SIG-M5 treated with dmso at 0.1 percent for 504 hours (cell line): ENCODE data around the gene MYRFL.

Experiments
- DNase-seq: peaks from one replicate; lab custom pipeline; 2025; ENCODE audit not compliant: unreplicated experiment; lab: John Stamatoyannopoulos, UW

Gene MYRFL

DNA sequence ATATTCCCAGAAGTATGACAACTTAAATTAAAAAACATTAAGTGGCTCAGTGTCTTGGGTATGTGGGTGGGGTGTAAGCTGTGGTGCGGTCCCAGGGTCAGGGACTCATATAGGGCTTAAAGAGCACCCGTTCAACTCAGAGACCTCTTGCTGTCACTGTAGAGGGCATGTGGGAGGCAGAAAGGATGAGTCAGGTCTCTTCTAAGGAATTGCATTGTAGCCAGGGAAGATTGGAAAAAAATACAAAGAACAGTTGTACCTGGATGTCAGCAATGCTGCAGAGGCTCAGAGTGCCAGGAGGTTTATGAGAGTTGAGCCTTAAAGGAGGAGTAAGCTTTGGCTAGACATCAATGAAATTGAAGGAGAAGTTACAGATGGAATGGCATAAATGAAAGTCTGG is 104.1 kb downstream of the MYRFL start:
- DNase-seq, result no peak

GRCh38 chr12:69929531-69929930 is 104.5 kb downstream of the MYRFL start:
- no peak for DNase-seq

GRCh38 chr12:69931569-69931968 is 106.5 kb downstream of the MYRFL start:
- no peak for DNase-seq

- no peak for DNase-seq
Measured at GRCh38 chr12:69932154-69932553, 107.1 kb downstream of the MYRFL start.

DNA sequence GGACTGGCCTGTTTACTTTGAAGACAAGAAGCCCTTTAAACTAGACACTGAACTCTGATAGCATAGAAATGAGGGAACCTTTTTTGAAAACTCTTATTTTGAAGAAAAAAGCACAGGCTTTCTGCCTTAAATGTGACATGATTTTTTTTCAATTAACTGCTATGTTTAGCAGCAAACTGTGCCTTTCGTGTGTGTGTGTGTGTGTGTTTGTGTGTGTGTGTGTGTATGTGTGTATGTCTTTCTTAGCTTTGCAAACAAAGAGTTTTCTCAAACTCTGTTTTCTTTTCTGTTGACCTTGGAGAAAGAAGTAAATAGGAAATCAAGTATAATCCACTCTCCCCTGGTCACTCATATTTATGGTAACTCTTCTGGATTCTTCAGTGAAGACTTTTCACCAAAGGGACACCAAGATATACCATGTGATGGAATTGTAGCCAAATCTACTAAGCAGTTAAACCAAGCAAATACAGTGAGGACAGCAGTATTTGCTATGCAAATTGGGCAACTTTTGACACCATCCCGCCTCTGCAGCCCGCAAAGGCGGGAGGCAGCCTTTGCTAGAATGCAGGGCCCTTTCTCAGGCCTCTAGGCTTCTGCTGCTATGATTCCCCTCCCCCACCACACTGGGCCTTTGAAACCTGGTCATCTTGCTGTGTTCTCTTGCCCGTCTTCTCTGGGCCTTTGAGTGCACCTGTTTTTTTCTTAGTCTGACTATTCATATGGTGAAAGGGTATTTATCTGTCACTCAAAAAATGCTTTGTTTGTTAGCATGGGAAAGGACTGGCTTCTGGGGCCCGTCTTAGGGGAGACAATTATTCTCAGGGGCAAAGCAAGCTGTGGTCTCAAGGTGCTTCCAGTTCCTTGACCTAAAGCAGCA is 107.9 kb downstream of the MYRFL start:
- DNase-seq, result no peak

DNA sequence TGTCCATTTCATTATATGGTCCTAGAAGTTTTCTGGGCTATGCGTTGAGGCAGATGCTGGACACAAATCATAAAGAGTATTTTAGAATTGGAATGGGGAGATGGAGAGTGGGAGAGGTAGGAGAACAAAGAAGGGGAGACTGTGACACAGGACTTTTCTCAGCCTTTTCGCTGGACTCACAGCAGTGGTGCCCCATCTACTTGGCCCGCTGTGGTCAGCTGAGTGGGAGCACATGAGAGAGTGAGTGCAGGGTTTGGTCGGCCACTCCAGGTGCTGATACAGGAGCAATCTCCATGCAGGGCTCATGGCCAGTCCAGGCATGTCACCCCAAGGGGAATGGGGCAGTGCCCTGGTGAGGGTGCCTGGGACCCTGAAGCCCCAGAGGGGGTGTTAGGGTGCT is 109.0 kb downstream of the MYRFL start:
- no peak for DNase-seq

DNA sequence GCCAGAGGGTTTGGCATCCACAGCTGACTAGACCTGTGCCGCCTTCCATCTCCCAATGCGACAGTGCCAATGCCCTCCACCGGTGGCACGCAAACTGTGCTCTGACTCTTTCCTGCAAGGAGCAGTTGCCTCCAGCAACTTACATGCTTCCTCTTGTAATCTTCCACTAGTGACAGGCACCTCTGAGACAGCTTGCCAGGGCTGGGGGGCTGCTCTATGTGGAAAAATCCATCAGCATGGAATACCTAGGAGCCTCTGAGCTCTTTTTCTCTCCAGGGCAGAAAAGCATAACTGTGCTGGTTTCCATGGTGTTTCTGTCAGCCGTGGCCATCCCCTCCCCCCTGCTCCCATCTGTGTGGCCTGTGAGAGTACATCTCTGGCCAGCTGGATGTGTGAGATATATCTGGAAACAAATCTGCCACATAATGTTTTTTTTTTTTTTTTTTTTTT is 110.6 kb downstream of the MYRFL start:
- no peak for DNase-seq

GRCh38 chr12:69936214-69936731 is 111.2 kb downstream of the MYRFL start:
- peak; percentile 29 for DNase-seq

- DNase-seq, result no peak
Measured at GRCh38 chr12:69936766-69937165, 111.7 kb downstream of the MYRFL start.

GRCh38 chr12:69947123-69947522 is 122.1 kb downstream of the MYRFL start:
- no peak for DNase-seq

- no peak for DNase-seq
Measured at GRCh38 chr12:69947897-69948296, 122.9 kb downstream of the MYRFL start.

DNA sequence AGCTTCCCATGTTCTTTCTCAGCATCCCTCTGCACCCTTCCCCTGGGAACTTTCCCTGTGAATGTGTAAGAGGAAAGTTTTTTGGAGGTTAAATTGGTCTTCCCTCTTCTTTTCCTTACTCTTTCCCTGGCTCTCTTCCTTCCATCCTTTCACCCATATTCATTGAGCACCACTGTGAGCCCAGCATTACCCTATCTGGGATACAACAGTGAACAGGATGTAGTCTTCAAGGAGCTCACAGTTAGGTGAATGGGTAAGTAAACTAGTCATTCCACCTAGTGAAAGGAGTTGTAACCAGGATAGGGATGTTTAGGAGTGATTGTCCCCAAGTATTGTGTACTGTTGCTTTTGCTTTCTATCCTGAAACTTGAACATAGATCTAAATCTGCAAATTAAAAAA is 123.8 kb downstream of the MYRFL start:
- no peak for DNase-seq

- no peak for DNase-seq
Measured at GRCh38 chr12:69949311-69950002, 124.4 kb downstream of the MYRFL start.

GRCh38 chr12:69951108-69951507 is 126.1 kb downstream of the MYRFL start:
- DNase-seq, result no peak

DNA sequence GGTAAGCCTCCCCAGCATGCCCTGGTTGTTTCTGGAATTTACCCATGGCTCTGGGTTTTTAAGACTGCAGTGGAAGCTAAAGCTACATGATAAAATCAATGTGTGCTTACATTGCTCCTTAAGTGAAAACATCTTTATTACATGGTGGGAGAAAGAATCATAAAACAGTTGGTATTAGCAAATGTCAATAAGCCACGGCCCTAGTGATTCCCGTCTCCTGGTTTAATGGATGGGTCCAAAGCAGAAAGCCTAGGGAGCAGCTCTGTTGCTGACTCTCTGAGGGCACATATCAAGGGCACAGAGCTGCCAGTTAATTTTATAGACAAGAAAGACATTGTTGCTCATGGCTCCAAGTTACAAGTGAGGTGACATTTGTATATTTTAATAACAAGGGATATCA is 127.9 kb downstream of the MYRFL start:
- no peak for DNase-seq

DNA sequence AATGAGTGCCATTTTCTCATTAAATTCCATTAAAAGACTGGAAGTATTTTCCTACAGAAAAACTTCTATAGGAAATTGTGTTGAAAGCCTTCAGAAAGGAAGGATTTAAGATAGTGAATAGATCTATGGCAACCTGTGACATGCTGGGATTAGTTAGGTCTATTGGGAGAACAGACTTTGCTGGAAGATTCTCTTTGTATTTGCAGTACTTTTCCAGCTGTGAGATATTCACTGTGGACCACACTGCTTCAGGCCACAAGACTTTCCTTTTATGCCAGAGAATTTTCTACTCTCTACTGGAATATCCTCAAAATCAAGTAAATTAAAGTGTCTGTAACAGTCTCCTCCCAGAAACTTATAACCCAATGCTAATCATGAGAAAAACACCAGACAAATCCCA is 136.2 kb downstream of the MYRFL start:
- DNase-seq, result no peak

GRCh38 chr12:69966409-69966808 is 141.4 kb downstream of the MYRFL start:
- DNase-seq, result no peak

DNA sequence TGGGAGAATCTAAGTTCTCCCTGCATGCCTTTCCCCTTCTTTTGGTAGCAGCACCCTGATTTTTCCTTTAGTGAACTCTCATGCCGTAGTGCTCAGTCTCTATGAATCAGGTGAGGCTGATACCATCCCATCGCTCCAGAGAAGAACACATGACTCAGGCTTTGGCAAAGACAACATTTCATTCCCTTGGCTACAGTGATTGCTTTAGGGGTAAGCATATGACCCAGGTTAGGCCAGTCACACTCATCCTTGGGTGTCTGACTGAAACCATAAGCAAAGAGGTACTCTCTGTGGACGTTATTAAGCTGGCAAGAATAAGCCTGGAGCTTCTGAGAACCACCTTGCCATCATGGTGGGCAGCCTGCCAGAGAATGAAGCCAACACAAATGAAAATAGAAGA is 141.8 kb downstream of the MYRFL start:
- DNase-seq, result no peak

GRCh38 chr12:69969011-69969410 is 144.0 kb downstream of the MYRFL start:
- no peak for DNase-seq

DNA sequence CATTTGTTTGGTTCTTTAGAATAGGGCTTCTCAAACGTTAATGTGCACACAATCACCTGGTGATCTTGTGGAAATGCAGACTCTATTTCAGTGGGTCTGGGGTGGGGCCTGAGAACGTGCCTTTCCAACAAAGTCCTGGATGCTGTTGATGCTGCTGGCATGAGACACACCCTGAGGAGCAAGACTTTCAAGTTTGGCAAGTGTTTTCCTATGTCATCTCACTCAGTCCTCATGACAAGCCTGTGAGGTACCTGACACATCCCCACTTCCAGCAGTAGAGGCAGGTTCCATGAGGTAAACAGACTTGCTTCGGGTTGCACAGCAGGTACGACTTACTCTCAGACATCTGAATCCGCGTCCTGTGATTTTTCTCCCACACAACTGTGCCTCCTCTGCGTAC is 147.1 kb downstream of the MYRFL start:
- peak; percentile 24 for DNase-seq

DNA sequence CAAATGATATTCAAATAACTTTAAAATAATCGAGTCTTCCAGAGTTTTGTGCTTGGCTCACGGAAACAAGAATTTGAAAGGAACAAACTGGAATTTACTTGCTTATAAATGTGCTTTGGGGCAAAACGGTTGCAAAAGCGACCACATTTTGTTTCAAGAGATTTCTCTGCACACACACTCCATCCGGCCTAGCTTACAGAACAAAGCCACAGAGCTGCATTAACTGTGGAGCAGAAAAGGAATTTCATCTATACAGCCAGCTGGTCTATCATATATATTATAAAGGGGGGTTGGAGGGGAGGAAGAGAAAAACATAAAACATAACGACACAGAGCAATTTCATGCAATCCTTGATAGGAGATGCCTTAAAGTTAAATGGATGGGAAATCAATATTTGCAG is 153.0 kb downstream of the MYRFL start:
- no peak for DNase-seq

DNA sequence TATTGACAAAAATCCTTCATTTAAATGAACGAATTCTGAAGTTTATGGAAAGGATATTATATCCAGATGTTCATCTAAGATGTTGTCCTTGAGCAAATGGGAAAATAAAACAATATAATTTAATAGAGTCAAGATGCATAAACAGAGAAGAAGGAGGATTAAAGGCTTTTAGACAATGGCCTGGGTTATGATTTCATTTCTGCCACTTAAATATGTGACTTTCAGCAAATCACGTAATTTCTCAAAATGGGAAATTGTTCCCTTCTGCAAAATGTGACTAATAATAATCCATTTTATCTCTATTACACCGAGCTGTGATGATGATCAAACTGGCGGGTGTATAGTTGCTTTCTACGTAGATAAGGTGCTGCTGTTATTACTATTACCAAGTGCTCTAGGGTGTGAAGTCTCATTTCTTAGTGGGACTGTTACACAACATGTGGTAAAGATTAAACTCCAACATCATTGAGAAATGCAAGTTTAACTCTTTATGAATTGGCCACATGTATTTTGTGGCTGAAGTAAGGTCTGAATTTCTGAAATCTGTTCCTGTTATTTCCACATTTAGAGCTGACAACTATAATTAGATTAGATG is 157.0 kb downstream of the MYRFL start:
- no peak for DNase-seq
